Measurements from ENCODE around the gene TESK2.

Gene TESK2

GRCh38 chr1:45508295-45509151, 17.6 kb upstream of the TESK2 start:
- Histone ChIP-seq H3K23ac (ENCODE audit: low read depth, low read length, poor library complexity) (no peak overlapping the region), H2BK15ac (ENCODE audit: low read length) (no peak overlapping the region), H3K4me1 (ENCODE audit: control insufficient read depth in 2 of 2, insufficient read depth in 1 of 2, low read depth in 1 of 2, low read length in 2 of 2) (no peaks in the 10 kb centered on the region), H3K18ac (ENCODE audit: low read length) (no peak overlapping the region), H3K27ac (replicated peaks; ENCODE audit: low read length) (no peak overlapping the region), H3K9me3 (replicated peaks in 1 of 2; ENCODE audit: control insufficient read depth in 2 of 2, insufficient read depth in 1 of 2, low read depth in 1 of 2, low read length in 2 of 2) (no peaks in the 10 kb centered on the region), H2BK12ac (ENCODE audit: low read length) (no peak overlapping the region), H3K4ac (ENCODE audit: low read length) (no peak overlapping the region), H2AK5ac (ENCODE audit: low read depth, low read length) (no peak overlapping the region), H3K79me1 (ENCODE audit: low read depth, low read length) (no peaks in the 10 kb centered on the region), H3K14ac (ENCODE audit: low read length) (no peak overlapping the region), H2AFZ (ENCODE audit: low read length) (no peak overlapping the region), H3K4me2 (ENCODE audit: insufficient read depth, low read length, poor library complexity, severe bottlenecking) (no peak overlapping the region), H3K36me3 (replicated peaks in 1 of 2; ENCODE audit: control insufficient read depth in 2 of 2, insufficient read depth in 2 of 2, low read length in 2 of 2) (peaks cover 33 to 66% of the 10 kb centered on the region in 2 donors), H3K4me3 (ENCODE audit: low read length in 2 of 2) (no peak overlapping the region), H3K9ac (ENCODE audit: low read depth, low read length, poor library complexity) (no peak overlapping the region), H2BK5ac (ENCODE audit: low read length) (no peak overlapping the region), H3K27me3 (ENCODE audit: control insufficient read depth in 3 of 3, insufficient read depth in 3 of 3, low read depth in 1 of 3, low read length in 3 of 3) (no peaks in the 10 kb centered on the region), H2BK120ac (ENCODE audit: low read depth, low read length) (no peak overlapping the region), H4K91ac (ENCODE audit: low read depth, low read length, poor library complexity) (no peak overlapping the region), H4K8ac (ENCODE audit: low read depth, low read length) (no peak overlapping the region)
- no CpG with 5 or more reads among the region's 15 CpGs for WGBS, 2 donors (ENCODE audit: extremely low coverage in 2 of 2, insufficient read length in 2 of 2, insufficient replicate concordance in 1 of 2)
- DNase-seq (ENCODE audit: low spot score): no peak

GRCh38 chr1:45507893-45508292, 16.9 kb upstream of the TESK2 start:
- Histone ChIP-seq H3K27ac (replicated peaks; ENCODE audit: low read length) (no peak overlapping the region), H4K8ac (ENCODE audit: low read depth, low read length) (no peak overlapping the region), H3K4me3 (ENCODE audit: low read length in 2 of 2) (no peak overlapping the region), H2AFZ (ENCODE audit: low read length) (no peak overlapping the region), H3K9ac (ENCODE audit: low read depth, low read length, poor library complexity) (no peak overlapping the region), H3K23ac (ENCODE audit: low read depth, low read length, poor library complexity) (no peak overlapping the region), H3K4me2 (ENCODE audit: insufficient read depth, low read length, poor library complexity, severe bottlenecking) (no peak overlapping the region), H2BK5ac (ENCODE audit: low read length) (no peak overlapping the region), H3K36me3 (replicated peaks in 1 of 2; ENCODE audit: control insufficient read depth in 2 of 2, insufficient read depth in 2 of 2, low read length in 2 of 2) (peaks cover 32 to 60% of the 10 kb centered on the region in 2 donors), H3K9me3 (replicated peaks in 1 of 2; ENCODE audit: control insufficient read depth in 2 of 2, insufficient read depth in 1 of 2, low read depth in 1 of 2, low read length in 2 of 2) (no peaks in the 10 kb centered on the region), H2AK5ac (ENCODE audit: low read depth, low read length) (no peak overlapping the region), H3K79me1 (ENCODE audit: low read depth, low read length) (no peaks in the 10 kb centered on the region), H2BK12ac (ENCODE audit: low read length) (no peak overlapping the region), H3K18ac (ENCODE audit: low read length) (no peak overlapping the region), H3K4ac (ENCODE audit: low read length) (no peak overlapping the region), H2BK15ac (ENCODE audit: low read length) (no peak overlapping the region), H3K4me1 (ENCODE audit: control insufficient read depth in 2 of 2, insufficient read depth in 1 of 2, low read depth in 1 of 2, low read length in 2 of 2) (no peaks in the 10 kb centered on the region), H2BK120ac (ENCODE audit: low read depth, low read length) (no peak overlapping the region), H3K14ac (ENCODE audit: low read length) (no peak overlapping the region), H3K27me3 (ENCODE audit: control insufficient read depth in 3 of 3, insufficient read depth in 3 of 3, low read depth in 1 of 3, low read length in 3 of 3) (no peaks in the 10 kb centered on the region), H4K91ac (ENCODE audit: low read depth, low read length, poor library complexity) (no peak overlapping the region)
- no CpG with 5 or more reads among the region's 4 CpGs for WGBS, 2 donors (ENCODE audit: extremely low coverage in 2 of 2, insufficient read length in 2 of 2, insufficient replicate concordance in 1 of 2)
- no peak for DNase-seq (ENCODE audit: low spot score)

DNA sequence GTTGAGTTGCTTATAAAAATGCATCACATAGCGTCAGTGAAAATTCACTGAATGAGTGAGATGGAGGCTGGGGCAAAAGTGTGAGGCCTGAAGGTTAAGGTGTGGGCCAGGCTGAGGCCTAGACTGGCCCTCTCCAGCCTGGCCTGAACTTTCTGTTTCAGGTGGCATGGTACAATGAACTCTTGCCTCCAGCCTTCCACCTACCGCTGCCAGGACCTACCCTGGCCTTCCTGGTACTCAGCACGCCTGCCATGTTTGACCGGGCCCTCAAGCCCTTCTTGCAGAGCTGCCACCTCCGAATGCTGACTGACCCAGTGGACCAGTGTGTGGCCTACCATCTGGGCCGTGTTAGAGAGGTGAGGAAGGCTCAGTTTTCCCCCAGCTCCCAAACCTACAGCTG, 16.2 kb upstream of the TESK2 start:
- H2BK5ac ChIP-seq (ENCODE audit: low read length): no peak overlapping the region
- H3K23ac ChIP-seq (ENCODE audit: low read depth, low read length, poor library complexity): peak overlapping the region; percentile 36
- no peak overlapping the region for H2BK15ac ChIP-seq (ENCODE audit: low read length)
- peaks cover 27 to 54% of the 10 kb centered on the region in 2 donors for H3K36me3 ChIP-seq (replicated peaks in 1 of 2; ENCODE audit: control insufficient read depth in 2 of 2, insufficient read depth in 2 of 2, low read length in 2 of 2)
- no peak overlapping the region for H3K4me3 ChIP-seq (ENCODE audit: low read length in 2 of 2)
- no peak overlapping the region for H2BK12ac ChIP-seq (ENCODE audit: low read length)
- H4K91ac ChIP-seq (ENCODE audit: low read depth, low read length, poor library complexity): no peak overlapping the region
- no peak overlapping the region for H3K4me2 ChIP-seq (ENCODE audit: insufficient read depth, low read length, poor library complexity, severe bottlenecking)
- H3K27ac ChIP-seq (replicated peaks; ENCODE audit: low read length): no peak overlapping the region
- H2BK120ac ChIP-seq (ENCODE audit: low read depth, low read length): no peak overlapping the region
- H2AK5ac ChIP-seq (ENCODE audit: low read depth, low read length): no peak overlapping the region
- H3K27me3 ChIP-seq (ENCODE audit: control insufficient read depth in 3 of 3, insufficient read depth in 3 of 3, low read depth in 1 of 3, low read length in 3 of 3): no peaks in the 10 kb centered on the region
- no peak overlapping the region for H4K8ac ChIP-seq (ENCODE audit: low read depth, low read length)
- H3K14ac ChIP-seq (ENCODE audit: low read length): no peak overlapping the region
- no peak overlapping the region for H2AFZ ChIP-seq (ENCODE audit: low read length)
- H3K9me3 ChIP-seq (replicated peaks in 1 of 2; ENCODE audit: control insufficient read depth in 2 of 2, insufficient read depth in 1 of 2, low read depth in 1 of 2, low read length in 2 of 2): no peaks in the 10 kb centered on the region
- WGBS, 2 donors (ENCODE audit: extremely low coverage in 2 of 2, insufficient read length in 2 of 2, insufficient replicate concordance in 1 of 2): no CpG with 5 or more reads among the region's 6 CpGs
- no peak overlapping the region for H3K9ac ChIP-seq (ENCODE audit: low read depth, low read length, poor library complexity)
- no peak overlapping the region for H3K4ac ChIP-seq (ENCODE audit: low read length)
- no peaks in the 10 kb centered on the region for H3K79me1 ChIP-seq (ENCODE audit: low read depth, low read length)
- no peak overlapping the region for H3K18ac ChIP-seq (ENCODE audit: low read length)
- H3K4me1 ChIP-seq (ENCODE audit: control insufficient read depth in 2 of 2, insufficient read depth in 1 of 2, low read depth in 1 of 2, low read length in 2 of 2): no peaks in the 10 kb centered on the region
- DNase-seq (ENCODE audit: low spot score): no peak

GRCh38 chr1:45503462-45504360, 12.7 kb upstream of the TESK2 start:
- Histone ChIP-seq H2BK5ac (ENCODE audit: low read length) (no peak overlapping the region), H3K4me3 (ENCODE audit: low read length in 2 of 2) (no peak overlapping the region), H3K4me1 (ENCODE audit: control insufficient read depth in 2 of 2, insufficient read depth in 1 of 2, low read depth in 1 of 2, low read length in 2 of 2) (peaks cover 4 to 9% of the 10 kb centered on the region in 2 donors), H3K4me2 (ENCODE audit: insufficient read depth, low read length, poor library complexity, severe bottlenecking) (no peak overlapping the region), H3K27me3 (ENCODE audit: control insufficient read depth in 3 of 3, insufficient read depth in 3 of 3, low read depth in 1 of 3, low read length in 3 of 3) (no peaks in the 10 kb centered on the region), H2BK12ac (ENCODE audit: low read length) (no peak overlapping the region), H3K4ac (ENCODE audit: low read length) (no peak overlapping the region), H3K9me3 (replicated peaks in 1 of 2; ENCODE audit: control insufficient read depth in 2 of 2, insufficient read depth in 1 of 2, low read depth in 1 of 2, low read length in 2 of 2) (no peaks in the 10 kb centered on the region), H3K14ac (ENCODE audit: low read length) (no peak overlapping the region), H2BK120ac (ENCODE audit: low read depth, low read length) (no peak overlapping the region), H2AFZ (ENCODE audit: low read length) (no peak overlapping the region), H2AK5ac (ENCODE audit: low read depth, low read length) (no peak overlapping the region), H3K18ac (ENCODE audit: low read length) (no peak overlapping the region), H4K91ac (ENCODE audit: low read depth, low read length, poor library complexity) (no peak overlapping the region), H4K8ac (ENCODE audit: low read depth, low read length) (no peak overlapping the region), H3K79me1 (ENCODE audit: low read depth, low read length) (no peaks in the 10 kb centered on the region), H2BK15ac (ENCODE audit: low read length) (no peak overlapping the region), H3K36me3 (replicated peaks in 1 of 2; ENCODE audit: control insufficient read depth in 2 of 2, insufficient read depth in 2 of 2, low read length in 2 of 2) (peaks cover 8 to 20% of the 10 kb centered on the region in 2 donors), H3K9ac (ENCODE audit: low read depth, low read length, poor library complexity) (no peak overlapping the region), H3K23ac (ENCODE audit: low read depth, low read length, poor library complexity) (no peak overlapping the region), H3K27ac (replicated peaks; ENCODE audit: low read length) (no peak overlapping the region)
- DNase-seq (ENCODE audit: low spot score): no peak
- no CpG with 5 or more reads among the region's 14 CpGs for WGBS, 2 donors (ENCODE audit: extremely low coverage in 2 of 2, insufficient read length in 2 of 2, insufficient replicate concordance in 1 of 2)

Measured in neuronal stem cell (in vitro differentiated cells).